ENCODE data around the gene SORCS3.

GRCh38 chr10:104690959-104691358, 49.9 kb downstream of the SORCS3 start:
- TF ChIP-seq EZH2 (IDR thresholded peaks at IDR 0.05) (no peak), POLR2AphosphoS5 (IDR thresholded peaks at IDR 0.05; ENCODE audit: borderline replicate concordance, low read depth, low read length) (no peak)
